Liver (tissue), 9 donors: ENCODE data around the gene DYNC2LI1. TPM values are rescaled to one million over a fixed set of nuclear protein-coding genes. Genes with fewer than 3 reads are reported as not detected.
A peak's percentile ranks its signal among the peaks of the same experiment; 100 is the strongest.

Experiments used
- DNase-seq: peaks from one replicate; pipeline ENCODE4 v3.0.0-alpha.2; 2017; ENCODE audit warnings: low spot score
- H3K27ac ChIP-seq, 2 donors: one replicate each; pipeline ENCODE4 v1.7.0; 2013; ENCODE audit warnings: inconsistent platforms in 2 of 2, low read length in 2 of 2, control low read depth in 1 of 2, low read depth in 1 of 2, mild to moderate bottlenecking in 1 of 2
- H3K27me3 ChIP-seq, 4 donors: one replicate each; pipeline versions ENCODE4 v1.6.1 to v1.7.0; 2013; ENCODE audit warnings: low read length in 3 of 4, inconsistent platforms in 1 of 4, mild to moderate bottlenecking in 1 of 4, moderate library complexity in 1 of 4; ENCODE audit not compliant: control insufficient read depth in 4 of 4, insufficient read depth in 4 of 4
- H3K36me3 ChIP-seq, 4 donors: one replicate each; pipeline versions ENCODE4 v1.6.1 to v1.7.0; 2013; ENCODE audit warnings: low read length in 3 of 4, mild to moderate bottlenecking in 3 of 4, low read depth in 1 of 4, moderate library complexity in 1 of 4; ENCODE audit not compliant: control insufficient read depth in 4 of 4, insufficient read depth in 3 of 4
- H3K4me1 ChIP-seq, 4 donors: one replicate each; pipeline versions ENCODE4 v1.6.1 to v1.7.0; 2013; ENCODE audit warnings: low read length in 3 of 4, mild to moderate bottlenecking in 3 of 4, moderate library complexity in 1 of 4; ENCODE audit not compliant: control insufficient read depth in 4 of 4, insufficient read depth in 4 of 4
- H3K4me3 ChIP-seq, 3 donors: one replicate each; pipeline versions ENCODE4 v1.6.1 to v1.7.0; 2013; ENCODE audit warnings: low read length in 3 of 3, control low read depth in 1 of 3, low read depth in 1 of 3, mild to moderate bottlenecking in 1 of 3
- H3K9ac ChIP-seq, 2 donors: one replicate each; pipeline ENCODE4 v1.7.0; 2013; ENCODE audit warnings: low read length in 2 of 2, mild to moderate bottlenecking in 2 of 2, moderate library complexity in 2 of 2, control low read depth in 1 of 2, low read depth in 1 of 2
- H3K9me3 ChIP-seq, 4 donors: one replicate each; pipeline versions ENCODE4 v1.6.1 to v1.7.0; 2013; ENCODE audit warnings: low read length in 3 of 4; ENCODE audit not compliant: control insufficient read depth in 4 of 4
- EGR1 ChIP-seq, 2 donors: IDR thresholded peaks; 2 replicates each; pipeline ENCODE4 v1.6.1; 2016 to 2018; ENCODE audit warnings: antibody characterized with exemption in 2 of 2, low read depth in 2 of 2
- GABPA ChIP-seq, 2 donors: IDR thresholded peaks in 1 of 2; conservative IDR thresholded peaks in 1 of 2; 2 replicates each; pipeline ENCODE4 v1.6.1; 2016; ENCODE audit warnings: antibody characterized with exemption in 2 of 2, mild to moderate bottlenecking in 1 of 2, moderate library complexity in 1 of 2
- HNF4A ChIP-seq, 2 donors: conservative IDR thresholded peaks; 2 replicates each; pipeline ENCODE4 v1.6.1; 2016; ENCODE audit warnings: antibody characterized with exemption in 2 of 2, mild to moderate bottlenecking in 2 of 2
- HNF4G ChIP-seq: IDR thresholded peaks from 2 replicates; pipeline ENCODE4 v1.6.1; 2016; ENCODE audit warnings: antibody characterized with exemption
- JUND ChIP-seq, 2 donors: IDR thresholded peaks; 2 replicates each; pipeline ENCODE4 v1.6.1; 2016; ENCODE audit warnings: antibody characterized with exemption in 2 of 2
- RAD21 ChIP-seq, 2 donors: IDR thresholded peaks; 2 replicates each; pipeline ENCODE4 v1.6.1; 2016; ENCODE audit warnings: antibody characterized with exemption in 2 of 2, mild to moderate bottlenecking in 2 of 2
- RXRA ChIP-seq, 2 donors: IDR thresholded peaks; 2 replicates each; pipeline ENCODE4 v1.6.1; 2017 to 2018; ENCODE audit warnings: antibody characterized with exemption in 2 of 2, mild to moderate bottlenecking in 1 of 2
- SP1 ChIP-seq: IDR thresholded peaks from 2 replicates; pipeline ENCODE4 v1.6.1; 2018; ENCODE audit warnings: antibody characterized with exemption, mild to moderate bottlenecking
- TAF1 ChIP-seq: conservative IDR thresholded peaks from 2 replicates; pipeline ENCODE4 v1.6.1; 2016; ENCODE audit warnings: antibody characterized with exemption, mild to moderate bottlenecking
- YY1 ChIP-seq: IDR thresholded peaks from 2 replicates; pipeline ENCODE4 v1.6.1; 2016; ENCODE audit warnings: antibody characterized with exemption, mild to moderate bottlenecking
- WGBS: extraction: QIAGEN DNeasy Blood & Tissue Kit; methylation state at CpG from one replicate; pipeline ENCODE4 v1.1.7; 2013; 5-methylcytosine and 5-hydroxymethylcytosine counted together
- polyA plus RNA-seq, 2 donors: library from polyadenylated mRNA; stranded (reverse) in 1 of 2; unstranded in 1 of 2; fragments of 200-250 nt in 1 of 2; fragments of >200 nt in 1 of 2; fragmentation: Nextera tagmentation in 1 of 2; extraction: Ambion mirVana in 1 of 2; gene quantifications; one replicate each; pipeline versions ENCODE4 v1.2.1 to v1.2.3, GENCODE V29; 2013 to 2015
- total RNA-seq, 2 donors: library from RNA; depleted of rRNA; stranded (reverse); fragments of >200 nt; gene quantifications; one replicate each; pipeline ENCODE4 v1.2.3, GENCODE V29; 2014
- TF ChIP-seq, protein P1 (sequence below): IDR thresholded peaks from 2 replicates; pipeline ENCODE4 v1.6.1; 2016; ENCODE audit warnings: antibody characterized with exemption, mild to moderate bottlenecking
- TF ChIP-seq, protein P2 (sequence below): IDR thresholded peaks from 2 replicates; pipeline ENCODE4 v1.6.1; 2016; ENCODE audit warnings: antibody characterized with exemption
- TF ChIP-seq, protein P3 (sequence below): fragments of 150-350 bp; IDR thresholded peaks from 2 replicates; pipeline ENCODE4 v1.5.1; 2017; ENCODE audit warnings: improper control_type of control experiment, low read depth, low read length; ENCODE audit not compliant: missing input control
- TF ChIP-seq, protein P4 (sequence below): IDR thresholded peaks from 2 replicates; pipeline ENCODE4 v1.6.1; 2016; ENCODE audit warnings: antibody characterized with exemption
- TF ChIP-seq, protein P5 (sequence below): IDR thresholded peaks from 2 replicates; pipeline ENCODE4 v1.6.1; 2016; ENCODE audit warnings: antibody characterized with exemption
- donor health status: healthy.
- donor health status: healthy.
- donor health status: healthy.
- donor health status: healthy.
- donor health status: healthy.

The DYNC2LI1 gene
- total and polyA plus RNA-seq, 4 donors = 5.4 to 6.1 (median 5.7) TPM

DNA sequence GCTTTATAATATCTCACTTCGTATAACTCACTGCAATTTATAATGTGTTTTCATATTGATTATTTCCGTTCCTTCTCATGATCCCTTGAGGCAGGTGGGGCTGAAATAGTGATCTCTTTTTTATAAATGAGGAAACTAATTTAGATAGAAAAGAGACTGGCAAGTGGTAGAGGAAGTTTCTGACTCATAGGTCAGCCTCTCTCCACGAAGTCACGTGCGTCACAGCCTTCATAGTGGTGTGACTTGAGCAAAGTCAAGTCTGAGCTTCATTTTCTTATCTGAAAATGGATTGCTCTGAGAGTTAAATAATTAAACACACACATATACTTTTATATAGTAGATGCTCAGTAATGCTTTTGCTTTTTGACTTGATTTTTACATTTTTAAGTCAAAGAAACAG is 44.9 kb downstream of the DYNC2LI1 start:
- H3K36me3 ChIP-seq = peaks cover 0 to 36% (median 19%) of the 10 kb centered on the region in 4 donors
- no peak overlapping the region for H3K27ac ChIP-seq
- WGBS = 61% methylated on average over 5 of the region's 5 CpGs
- H3K4me3 ChIP-seq = no peak overlapping the region
- H3K4me1 ChIP-seq = peaks cover 3 to 32% (median 15%) of the 10 kb centered on the region in 4 donors
- H3K9ac ChIP-seq = no peak overlapping the region
- TF ChIP-seq TAF1 = no peak
- TF ChIP-seq JUND (IDR thresholded peaks at IDR 0.05) = peak in 1 of 2 donors; percentile 38
- no peaks in the 10 kb centered on the region for H3K27me3 ChIP-seq
- no peak for DNase-seq
- no peaks in the 10 kb centered on the region for H3K9me3 ChIP-seq

DNA sequence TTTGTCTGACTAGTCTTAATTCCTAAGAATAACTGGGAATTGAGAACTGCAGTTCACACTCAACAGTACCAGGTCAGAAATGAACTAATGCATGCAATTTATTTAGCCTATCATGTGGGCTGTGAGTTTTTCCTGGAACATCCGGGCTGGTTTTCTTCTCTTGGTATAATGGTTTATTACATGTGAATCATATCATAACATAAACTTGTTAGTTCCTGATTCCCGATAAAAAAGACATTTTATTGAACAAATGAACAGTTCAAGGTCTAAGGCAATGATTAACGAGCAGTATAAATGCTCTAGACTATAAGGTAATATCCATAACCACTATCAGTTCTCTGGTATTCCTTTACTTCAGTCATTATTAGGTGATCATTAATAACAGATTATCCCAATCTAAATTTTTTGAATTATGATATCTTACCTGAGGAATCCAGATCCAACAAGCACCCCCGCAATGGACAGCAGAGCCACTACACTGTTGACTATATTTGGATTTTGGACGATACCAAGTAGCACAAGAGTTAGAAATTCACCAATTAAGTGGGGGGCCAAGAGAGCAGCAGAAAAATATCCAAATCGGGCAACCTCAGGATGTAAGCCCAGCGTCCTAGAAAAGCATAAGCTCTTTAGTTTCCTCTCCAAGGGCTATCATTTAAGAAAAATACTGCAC is 45.8 kb downstream of the DYNC2LI1 start:
- no peak for TF ChIP-seq RXRA (IDR thresholded peaks at IDR 0.05)
- TF ChIP-seq HNF4A (conservative IDR thresholded peaks at IDR 0.05) = peak; percentile 24 to 36
- TF ChIP-seq, protein P1, sequence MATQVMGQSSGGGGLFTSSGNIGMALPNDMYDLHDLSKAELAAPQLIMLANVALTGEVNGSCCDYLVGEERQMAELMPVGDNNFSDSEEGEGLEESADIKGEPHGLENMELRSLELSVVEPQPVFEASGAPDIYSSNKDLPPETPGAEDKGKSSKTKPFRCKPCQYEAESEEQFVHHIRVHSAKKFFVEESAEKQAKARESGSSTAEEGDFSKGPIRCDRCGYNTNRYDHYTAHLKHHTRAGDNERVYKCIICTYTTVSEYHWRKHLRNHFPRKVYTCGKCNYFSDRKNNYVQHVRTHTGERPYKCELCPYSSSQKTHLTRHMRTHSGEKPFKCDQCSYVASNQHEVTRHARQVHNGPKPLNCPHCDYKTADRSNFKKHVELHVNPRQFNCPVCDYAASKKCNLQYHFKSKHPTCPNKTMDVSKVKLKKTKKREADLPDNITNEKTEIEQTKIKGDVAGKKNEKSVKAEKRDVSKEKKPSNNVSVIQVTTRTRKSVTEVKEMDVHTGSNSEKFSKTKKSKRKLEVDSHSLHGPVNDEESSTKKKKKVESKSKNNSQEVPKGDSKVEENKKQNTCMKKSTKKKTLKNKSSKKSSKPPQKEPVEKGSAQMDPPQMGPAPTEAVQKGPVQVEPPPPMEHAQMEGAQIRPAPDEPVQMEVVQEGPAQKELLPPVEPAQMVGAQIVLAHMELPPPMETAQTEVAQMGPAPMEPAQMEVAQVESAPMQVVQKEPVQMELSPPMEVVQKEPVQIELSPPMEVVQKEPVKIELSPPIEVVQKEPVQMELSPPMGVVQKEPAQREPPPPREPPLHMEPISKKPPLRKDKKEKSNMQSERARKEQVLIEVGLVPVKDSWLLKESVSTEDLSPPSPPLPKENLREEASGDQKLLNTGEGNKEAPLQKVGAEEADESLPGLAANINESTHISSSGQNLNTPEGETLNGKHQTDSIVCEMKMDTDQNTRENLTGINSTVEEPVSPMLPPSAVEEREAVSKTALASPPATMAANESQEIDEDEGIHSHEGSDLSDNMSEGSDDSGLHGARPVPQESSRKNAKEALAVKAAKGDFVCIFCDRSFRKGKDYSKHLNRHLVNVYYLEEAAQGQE = peak; percentile 93
- Histone ChIP-seq H3K4me3 (no peak overlapping the region), H3K27me3 (no peaks in the 10 kb centered on the region), H3K27ac (no peak overlapping the region), H3K36me3 (peaks cover 0 to 36% (median 20%) of the 10 kb centered on the region in 4 donors), H3K9me3 (no peaks in the 10 kb centered on the region), H3K9ac (no peak overlapping the region), H3K4me1 (peaks cover 7 to 39% (median 24%) of the 10 kb centered on the region in 4 donors)
- WGBS = 44% methylated on average over 7 of the region's 7 CpGs
- DNase-seq = no peak

DNA sequence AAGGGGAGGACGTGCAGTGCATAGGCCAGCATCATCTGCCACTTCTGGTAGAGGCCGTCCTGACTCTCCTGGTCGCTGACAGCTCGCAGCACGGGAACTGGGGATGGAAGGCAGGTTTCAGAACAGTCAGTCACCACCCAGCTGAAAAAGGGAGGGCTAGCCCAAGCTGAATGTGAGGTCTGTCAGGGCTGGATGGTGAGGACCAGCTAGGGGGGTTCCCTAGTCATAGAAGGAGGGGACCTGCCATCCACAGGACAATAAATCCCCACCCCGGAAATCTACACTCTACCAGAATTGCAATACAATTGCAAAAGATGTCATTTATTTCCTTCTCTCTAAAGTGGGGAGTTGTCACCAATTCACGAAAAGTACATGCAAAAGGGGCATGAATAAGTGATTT is 49.0 kb downstream of the DYNC2LI1 start:
- no peak overlapping the region for H3K27ac ChIP-seq
- H3K36me3 ChIP-seq = peaks cover 0 to 28% (median 16%) of the 10 kb centered on the region in 4 donors
- TF ChIP-seq HNF4G = no peak
- TF ChIP-seq, protein P2, sequence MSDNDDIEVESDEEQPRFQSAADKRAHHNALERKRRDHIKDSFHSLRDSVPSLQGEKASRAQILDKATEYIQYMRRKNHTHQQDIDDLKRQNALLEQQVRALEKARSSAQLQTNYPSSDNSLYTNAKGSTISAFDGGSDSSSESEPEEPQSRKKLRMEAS = no peak
- no peak for TF ChIP-seq RAD21 (IDR thresholded peaks at IDR 0.05)
- TF ChIP-seq, protein P3, sequence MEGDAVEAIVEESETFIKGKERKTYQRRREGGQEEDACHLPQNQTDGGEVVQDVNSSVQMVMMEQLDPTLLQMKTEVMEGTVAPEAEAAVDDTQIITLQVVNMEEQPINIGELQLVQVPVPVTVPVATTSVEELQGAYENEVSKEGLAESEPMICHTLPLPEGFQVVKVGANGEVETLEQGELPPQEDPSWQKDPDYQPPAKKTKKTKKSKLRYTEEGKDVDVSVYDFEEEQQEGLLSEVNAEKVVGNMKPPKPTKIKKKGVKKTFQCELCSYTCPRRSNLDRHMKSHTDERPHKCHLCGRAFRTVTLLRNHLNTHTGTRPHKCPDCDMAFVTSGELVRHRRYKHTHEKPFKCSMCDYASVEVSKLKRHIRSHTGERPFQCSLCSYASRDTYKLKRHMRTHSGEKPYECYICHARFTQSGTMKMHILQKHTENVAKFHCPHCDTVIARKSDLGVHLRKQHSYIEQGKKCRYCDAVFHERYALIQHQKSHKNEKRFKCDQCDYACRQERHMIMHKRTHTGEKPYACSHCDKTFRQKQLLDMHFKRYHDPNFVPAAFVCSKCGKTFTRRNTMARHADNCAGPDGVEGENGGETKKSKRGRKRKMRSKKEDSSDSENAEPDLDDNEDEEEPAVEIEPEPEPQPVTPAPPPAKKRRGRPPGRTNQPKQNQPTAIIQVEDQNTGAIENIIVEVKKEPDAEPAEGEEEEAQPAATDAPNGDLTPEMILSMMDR = no peak
- TF ChIP-seq, protein P1 = no peak
- TF ChIP-seq HNF4A (conservative IDR thresholded peaks at IDR 0.05) = no peak
- TF ChIP-seq RXRA (IDR thresholded peaks at IDR 0.05) = no peak
- TF ChIP-seq JUND (IDR thresholded peaks at IDR 0.05) = no peak
- no peak for TF ChIP-seq SP1
- TF ChIP-seq GABPA (IDR thresholded peaks at IDR 0.05 in 1 of 2, conservative IDR thresholded peaks at IDR 0.05 in 1 of 2) = no peak
- no peak for TF ChIP-seq YY1
- TF ChIP-seq, protein P4, sequence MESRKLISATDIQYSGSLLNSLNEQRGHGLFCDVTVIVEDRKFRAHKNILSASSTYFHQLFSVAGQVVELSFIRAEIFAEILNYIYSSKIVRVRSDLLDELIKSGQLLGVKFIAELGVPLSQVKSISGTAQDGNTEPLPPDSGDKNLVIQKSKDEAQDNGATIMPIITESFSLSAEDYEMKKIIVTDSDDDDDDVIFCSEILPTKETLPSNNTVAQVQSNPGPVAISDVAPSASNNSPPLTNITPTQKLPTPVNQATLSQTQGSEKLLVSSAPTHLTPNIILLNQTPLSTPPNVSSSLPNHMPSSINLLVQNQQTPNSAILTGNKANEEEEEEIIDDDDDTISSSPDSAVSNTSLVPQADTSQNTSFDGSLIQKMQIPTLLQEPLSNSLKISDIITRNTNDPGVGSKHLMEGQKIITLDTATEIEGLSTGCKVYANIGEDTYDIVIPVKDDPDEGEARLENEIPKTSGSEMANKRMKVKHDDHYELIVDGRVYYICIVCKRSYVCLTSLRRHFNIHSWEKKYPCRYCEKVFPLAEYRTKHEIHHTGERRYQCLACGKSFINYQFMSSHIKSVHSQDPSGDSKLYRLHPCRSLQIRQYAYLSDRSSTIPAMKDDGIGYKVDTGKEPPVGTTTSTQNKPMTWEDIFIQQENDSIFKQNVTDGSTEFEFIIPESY = no peak
- no peak for TF ChIP-seq EGR1 (IDR thresholded peaks at IDR 0.05; ENCODE audit: low read depth in 2 of 2)
- TF ChIP-seq, protein P5, sequence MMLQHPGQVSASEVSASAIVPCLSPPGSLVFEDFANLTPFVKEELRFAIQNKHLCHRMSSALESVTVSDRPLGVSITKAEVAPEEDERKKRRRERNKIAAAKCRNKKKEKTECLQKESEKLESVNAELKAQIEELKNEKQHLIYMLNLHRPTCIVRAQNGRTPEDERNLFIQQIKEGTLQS = no peak

More for the DNA sequence above, 49.0 kb downstream of the DYNC2LI1 start:
- Histone ChIP-seq H3K27me3 (no peaks in the 10 kb centered on the region), H3K9ac (no peak overlapping the region), H3K4me3 (no peak overlapping the region), H3K4me1 (peaks cover 7 to 68% (median 53%) of the 10 kb centered on the region in 4 donors), H3K9me3 (no peaks in the 10 kb centered on the region)
- 90% methylated on average over 7 of the region's 7 CpGs for WGBS
- DNase-seq = no peak
